Kidney (tissue), 14 donors: ENCODE data around the gene ZNF44. TPM values are rescaled to one million over a fixed set of nuclear protein-coding genes. Genes with fewer than 3 reads are reported as not detected.

Source experiments
- DNase-seq, 5 donors: peaks; one replicate each; pipeline ENCODE4 v3.0.0-alpha.2; 2013 to 2020
- FAIRE-seq: peaks from 2 replicates; lab custom pipeline; 2012; peaks lifted over from hg19 to GRCh38; lab: Jason Lieb, UNC
- H3K27ac ChIP-seq, 2 donors: one replicate each; pipeline ENCODE4 v1.7.0; 2013; ENCODE audit warnings: low read depth in 2 of 2, low read length in 2 of 2, inconsistent platforms in 1 of 2
- H3K27me3 ChIP-seq: one replicate; pipeline ENCODE4 v1.7.1; 2013; ENCODE audit warnings: low read length, inconsistent platforms; ENCODE audit not compliant: control insufficient read depth, insufficient read depth
- H3K36me3 ChIP-seq, 3 donors: one replicate each; pipeline versions ENCODE4 v1.7.0 to v1.7.1; 2013; ENCODE audit warnings: low read length in 3 of 3, control low read depth in 1 of 3, inconsistent platforms in 1 of 3; ENCODE audit not compliant: insufficient read depth in 3 of 3, control insufficient read depth in 2 of 3
- H3K4me1 ChIP-seq, 3 donors: one replicate each; pipeline versions ENCODE4 v1.7.0 to v1.7.1; 2013; ENCODE audit warnings: low read length in 3 of 3, inconsistent platforms in 1 of 3, low read depth in 1 of 3; ENCODE audit not compliant: control insufficient read depth in 2 of 3, insufficient read depth in 2 of 3
- H3K4me3 ChIP-seq, 3 donors: one replicate each; pipeline versions ENCODE4 v1.7.0 to v1.8.1; 2013; ENCODE audit warnings: low read length in 3 of 3, control low read depth in 1 of 3, inconsistent platforms in 1 of 3
- H3K9ac ChIP-seq, 3 donors: one replicate each; pipeline versions ENCODE4 v1.7.0 to v1.7.1; 2013; ENCODE audit warnings: low read length in 3 of 3, control low read depth in 1 of 3, inconsistent platforms in 1 of 3
- H3K9me3 ChIP-seq, 3 donors: one replicate each; pipeline versions ENCODE4 v1.7.0 to v1.7.1; 2013; ENCODE audit warnings: low read length in 3 of 3, control low read depth in 1 of 3, inconsistent platforms in 1 of 3; ENCODE audit not compliant: control insufficient read depth in 2 of 3, insufficient read depth in 1 of 3
- intact Hi-C: fragments of 100-400 bp; cut with DNase I; formaldehyde crosslinking; loops from one replicate; pipeline ENCODE4 v1.11.1; 2022
- polyA plus RNA-seq: library from polyadenylated mRNA; stranded (reverse); fragments of 350-450 nt; fragmentation: Illumina TruSeq; extraction: RNeasy Lipid Tissue Mini Kit (QIAGEN cat#74804); gene quantifications from one replicate; pipeline ENCODE4 v1.2.3, GENCODE V29; 2014; ENCODE audit warnings: low read depth, low replicate concordance; ENCODE audit not compliant: insufficient read depth
- total RNA-seq: library from RNA; stranded (reverse); fragmentation: NEBNext Ultra II Directional; extraction: Animal tissue kit (Norgen Biotek cat#: 25700); gene quantifications from one replicate; pipeline ENCODE4 v1.2.1, GENCODE V29; 2021
- TF ChIP-seq, protein P1 (sequence below): IDR thresholded peaks from 3 replicates; pipeline ENCODE4 v1.5.1; 2012; ENCODE audit warnings: mild to moderate bottlenecking, moderate library complexity, borderline replicate concordance; ENCODE audit not compliant: insufficient read depth; ENCODE audit errors: extremely low read depth
- donor health status: control.
- donor health status: control.
- donor health status: control.
- donor health status: control.
- donor health status: control.
- donor health status: DM: yes; HTN: yes; CAD: no.
- donor health status: Normal renal cell carcinoma (clear cell type).

The ZNF44 gene
- total and polyA plus RNA-seq, 2 donors from 2014 or later, result 27.1 to 35.5 TPM

DNA sequence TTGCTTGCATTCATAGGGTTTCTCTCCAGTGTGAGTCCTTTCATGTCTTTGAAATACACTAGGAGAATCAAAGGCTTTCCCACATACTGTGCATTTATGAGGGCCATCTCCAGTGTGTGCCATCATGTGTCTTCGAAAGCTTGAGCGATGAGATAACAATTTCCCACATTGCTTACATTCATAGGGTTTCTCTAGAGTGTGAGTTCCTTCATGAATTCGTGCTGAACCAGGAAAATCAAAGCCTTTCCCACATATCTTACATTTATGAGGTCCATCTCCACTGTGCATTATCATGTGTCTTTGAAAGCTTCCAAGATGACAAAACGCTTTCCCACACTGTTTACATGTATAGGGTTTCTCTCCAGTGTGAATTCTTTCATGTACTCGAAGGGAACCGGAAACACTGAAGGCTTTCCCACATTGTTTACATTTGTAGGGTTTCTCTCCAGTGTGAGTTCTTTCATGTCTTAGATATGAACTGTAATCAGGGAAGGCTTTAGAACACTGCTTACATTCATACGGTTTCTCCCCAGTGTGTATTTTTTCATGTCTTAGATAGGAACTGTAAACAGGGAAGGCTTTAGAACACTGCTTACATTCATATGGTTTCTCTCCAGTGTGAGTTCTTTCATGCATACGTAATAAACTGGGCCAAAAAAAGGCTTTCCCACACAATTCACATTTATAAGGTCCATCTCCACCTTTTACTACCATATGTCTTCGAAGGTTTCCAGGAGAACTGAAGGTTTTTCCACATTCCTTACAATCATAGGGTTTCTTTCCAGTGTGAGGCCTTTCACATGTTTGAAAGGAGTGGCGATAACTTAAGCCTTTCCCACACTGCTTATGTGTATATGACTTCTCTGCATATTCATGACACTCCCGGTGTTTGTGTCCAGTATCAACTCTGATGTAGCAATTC, 21.4 kb downstream of the ZNF44 start:
- no peak for FAIRE-seq
- DNase-seq, result no peak
- Histone ChIP-seq H3K4me3 (peak overlapping the region in 2 of 3 donors; percentile 4 to 28), H3K27ac (no peak overlapping the region), H3K4me1 (no peaks in the 10 kb centered on the region), H3K9me3 (peaks cover 23 to 56% (median 27%) of the 10 kb centered on the region in 3 donors), H3K36me3 (peaks cover 29 to 57% (median 30%) of the 10 kb centered on the region in 3 donors), H3K27me3 (no peaks in the 10 kb centered on the region), H3K9ac (no peak overlapping the region)
- intact Hi-C loops, result no loop called here
- TF ChIP-seq, protein P1, sequence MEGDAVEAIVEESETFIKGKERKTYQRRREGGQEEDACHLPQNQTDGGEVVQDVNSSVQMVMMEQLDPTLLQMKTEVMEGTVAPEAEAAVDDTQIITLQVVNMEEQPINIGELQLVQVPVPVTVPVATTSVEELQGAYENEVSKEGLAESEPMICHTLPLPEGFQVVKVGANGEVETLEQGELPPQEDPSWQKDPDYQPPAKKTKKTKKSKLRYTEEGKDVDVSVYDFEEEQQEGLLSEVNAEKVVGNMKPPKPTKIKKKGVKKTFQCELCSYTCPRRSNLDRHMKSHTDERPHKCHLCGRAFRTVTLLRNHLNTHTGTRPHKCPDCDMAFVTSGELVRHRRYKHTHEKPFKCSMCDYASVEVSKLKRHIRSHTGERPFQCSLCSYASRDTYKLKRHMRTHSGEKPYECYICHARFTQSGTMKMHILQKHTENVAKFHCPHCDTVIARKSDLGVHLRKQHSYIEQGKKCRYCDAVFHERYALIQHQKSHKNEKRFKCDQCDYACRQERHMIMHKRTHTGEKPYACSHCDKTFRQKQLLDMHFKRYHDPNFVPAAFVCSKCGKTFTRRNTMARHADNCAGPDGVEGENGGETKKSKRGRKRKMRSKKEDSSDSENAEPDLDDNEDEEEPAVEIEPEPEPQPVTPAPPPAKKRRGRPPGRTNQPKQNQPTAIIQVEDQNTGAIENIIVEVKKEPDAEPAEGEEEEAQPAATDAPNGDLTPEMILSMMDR, result no peak

DNA sequence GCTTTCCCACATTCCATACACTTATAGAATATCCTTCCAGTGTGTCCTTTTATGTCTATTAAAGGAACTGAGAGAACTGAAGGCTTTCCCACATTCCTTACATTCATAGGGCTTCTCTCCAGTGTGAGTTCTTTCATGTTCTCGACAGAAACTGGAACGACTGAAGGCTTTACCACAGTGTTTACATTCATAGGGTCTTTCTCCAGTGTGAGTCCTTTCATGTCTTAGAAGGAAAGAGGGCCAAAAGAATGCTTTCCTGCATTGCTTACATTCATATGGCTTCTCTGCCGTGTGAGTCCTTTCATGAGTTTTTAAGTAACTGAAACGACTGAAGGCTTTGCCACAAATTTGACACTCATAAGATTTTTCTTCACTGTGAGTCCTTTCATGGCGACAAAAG, 22.3 kb downstream of the ZNF44 start:
- Histone ChIP-seq H3K4me3 (peak overlapping the region in 1 of 3 donors; percentile 4), H3K36me3 (peaks cover 29 to 57% (median 30%) of the 10 kb centered on the region in 3 donors), H3K27ac (no peak overlapping the region), H3K27me3 (no peaks in the 10 kb centered on the region), H3K4me1 (no peaks in the 10 kb centered on the region), H3K9ac (no peak overlapping the region), H3K9me3 (peaks cover 23 to 63% (median 27%) of the 10 kb centered on the region in 3 donors)
- intact Hi-C loops, result no loop called here
- DNase-seq (no peak), FAIRE-seq (no peak)
- TF ChIP-seq, protein P1, result no peak

DNA sequence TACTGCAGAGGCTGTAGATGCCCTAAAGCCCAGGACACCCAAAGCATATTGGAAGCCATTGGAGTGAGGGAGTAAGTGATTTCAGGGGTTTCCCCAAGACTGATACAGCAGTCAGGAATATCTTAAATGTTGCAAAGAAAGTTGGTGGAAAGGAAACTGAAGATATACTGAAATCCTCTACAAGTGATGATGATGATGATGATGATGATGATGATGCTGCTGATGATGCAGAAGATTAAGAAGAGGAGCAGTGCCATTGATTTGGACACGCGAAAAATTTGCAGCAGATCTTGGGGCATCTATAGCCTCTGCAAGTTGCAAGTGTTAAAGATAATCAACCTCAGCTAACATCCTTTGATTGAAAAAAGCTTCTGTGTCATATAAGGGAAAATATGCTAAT, 23.8 kb downstream of the ZNF44 start:
- H3K27me3 ChIP-seq, result no peaks in the 10 kb centered on the region
- no peak overlapping the region for H3K27ac ChIP-seq
- no peak overlapping the region for H3K4me3 ChIP-seq
- peaks cover 23 to 52% (median 24%) of the 10 kb centered on the region in 3 donors for H3K9me3 ChIP-seq
- peaks cover 27 to 47% (median 29%) of the 10 kb centered on the region in 3 donors for H3K36me3 ChIP-seq
- no peaks in the 10 kb centered on the region for H3K4me1 ChIP-seq
- H3K9ac ChIP-seq, result no peak overlapping the region
- DNase-seq, result no peak
- intact Hi-C loops, result no loop called here
- TF ChIP-seq, protein P1, result no peak
- no peak for FAIRE-seq
